Nephron progenitor cell (in vitro differentiated cells): ENCODE results near the gene UNC13C.
A peak's percentile ranks its signal among the peaks of the same experiment; 100 is the strongest.

Source experiments
- DNase-seq: peaks from one replicate; pipeline ENCODE4 v3.0.0; 2021
- H3K27ac Mint-ChIP-seq: 2 replicates; pipeline ENCODE4 v1.8.0; 2021; ENCODE audit warnings: mild to moderate bottlenecking, moderate library complexity, mixed read lengths
- H3K27me3 Mint-ChIP-seq: 2 replicates; pipeline ENCODE4 v1.8.0; 2021; ENCODE audit warnings: mild to moderate bottlenecking, low read depth, mixed read lengths; ENCODE audit not compliant: poor library complexity
- H3K36me3 Mint-ChIP-seq: 2 replicates; pipeline ENCODE4 v1.8.0; 2021; ENCODE audit warnings: low read depth, mixed read lengths
- H3K4me1 Mint-ChIP-seq: 2 replicates; pipeline ENCODE4 v1.8.0; 2021; ENCODE audit warnings: mixed read lengths
- H3K4me3 Mint-ChIP-seq: 2 replicates; pipeline ENCODE4 v1.8.0; 2021; ENCODE audit warnings: mild to moderate bottlenecking, moderate library complexity, mixed read lengths
- H3K9me3 Mint-ChIP-seq: 2 replicates; pipeline ENCODE4 v1.8.0; 2021; ENCODE audit warnings: mild to moderate bottlenecking, moderate library complexity, mixed read lengths
- CTCF ChIP-seq: fragments of 200-600 bp; sonication (generic); IDR thresholded peaks from 2 replicates; pipeline ENCODE4 v1.5.0; 2021; ENCODE audit warnings: antibody characterized with exemption

UNC13C gene

DNA sequence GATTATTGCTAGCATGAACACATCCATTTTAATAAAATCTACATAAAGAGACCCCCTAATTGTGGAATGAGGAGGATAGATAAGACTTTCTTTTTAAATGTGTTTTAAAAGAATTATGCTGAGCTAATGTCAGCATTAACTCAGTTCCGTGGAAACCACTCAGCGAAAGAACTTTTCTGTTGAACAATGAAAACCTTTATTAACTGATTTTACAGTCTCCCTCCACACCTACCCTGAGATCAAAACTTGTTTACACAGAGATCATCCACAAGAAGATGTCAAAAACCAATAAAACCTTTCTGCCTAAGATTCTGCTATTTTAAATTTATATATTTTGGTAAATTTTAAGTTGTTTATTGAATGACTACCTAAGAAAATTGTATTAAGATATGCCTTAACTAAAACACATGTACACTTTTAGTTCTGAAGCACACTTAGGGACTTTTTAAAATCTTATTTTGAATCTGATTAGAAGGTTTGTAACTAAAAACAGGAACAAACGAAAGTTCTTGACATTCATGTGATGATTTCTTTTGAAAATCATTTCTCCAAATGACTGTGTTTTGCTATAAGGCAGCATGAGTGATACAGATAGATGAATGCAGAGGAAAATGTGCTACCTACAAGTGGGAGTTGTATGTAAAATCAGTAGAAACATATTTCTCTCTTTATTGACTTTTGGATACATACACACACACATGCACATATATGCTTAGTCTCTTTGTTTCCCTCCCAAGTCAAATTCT is 369.0 kb downstream of the UNC13C start:
- Mint-ChIP-seq H3K4me3 (no peak overlapping the region), H3K4me1 (no peaks in the 10 kb centered on the region), H3K27ac (no peak overlapping the region), H3K27me3 (no peaks in the 10 kb centered on the region), H3K36me3 (no peaks in the 10 kb centered on the region), H3K9me3 (peaks cover 5% of the 10 kb centered on the region)
- DNase-seq = no peak
- no peak for TF ChIP-seq CTCF

DNA sequence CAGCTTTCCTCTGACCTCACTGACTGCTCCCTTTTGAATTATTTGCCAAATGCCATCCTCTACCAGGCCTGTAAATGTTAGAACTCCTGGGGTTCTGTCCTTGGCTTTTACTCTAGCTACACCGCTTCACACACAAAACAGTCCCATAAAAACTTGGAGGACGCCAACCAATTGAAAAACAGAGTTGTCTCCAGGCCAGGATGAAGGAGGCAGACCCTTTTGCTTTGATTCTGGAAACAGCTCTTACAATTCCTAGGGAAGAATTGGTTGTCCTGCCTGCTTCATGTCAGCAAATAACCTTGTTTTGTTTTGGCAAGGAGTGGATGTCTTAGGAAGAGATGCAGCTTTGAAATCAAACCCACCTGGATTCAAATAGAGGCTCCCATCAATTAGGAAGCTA is 375.5 kb downstream of the UNC13C start:
- peak overlapping the region; percentile 38 for H3K27ac Mint-ChIP-seq
- no peaks in the 10 kb centered on the region for H3K36me3 Mint-ChIP-seq
- no peaks in the 10 kb centered on the region for H3K4me1 Mint-ChIP-seq
- no peaks in the 10 kb centered on the region for H3K27me3 Mint-ChIP-seq
- TF ChIP-seq CTCF = no peak
- no peak overlapping the region for H3K4me3 Mint-ChIP-seq
- H3K9me3 Mint-ChIP-seq = peaks cover 6% of the 10 kb centered on the region
- DNase-seq = no peak

GRCh38 chr15:54354341-54354740 is 376.1 kb downstream of the UNC13C start:
- TF ChIP-seq CTCF = no peak
- Mint-ChIP-seq H3K36me3 (no peaks in the 10 kb centered on the region), H3K4me1 (no peaks in the 10 kb centered on the region), H3K4me3 (no peak overlapping the region), H3K27me3 (no peaks in the 10 kb centered on the region), H3K9me3 (peaks cover 12% of the 10 kb centered on the region), H3K27ac (no peak overlapping the region)
- no peak for DNase-seq

GRCh38 chr15:54364961-54365360 is 386.7 kb downstream of the UNC13C start:
- Mint-ChIP-seq H3K4me3 (no peak overlapping the region), H3K27me3 (no peaks in the 10 kb centered on the region), H3K4me1 (no peaks in the 10 kb centered on the region), H3K27ac (no peak overlapping the region), H3K36me3 (no peaks in the 10 kb centered on the region), H3K9me3 (peaks cover 21% of the 10 kb centered on the region)
- TF ChIP-seq CTCF = no peak
- DNase-seq = no peak

GRCh38 chr15:54373332-54373731 is 395.1 kb downstream of the UNC13C start:
- Mint-ChIP-seq H3K36me3 (no peaks in the 10 kb centered on the region), H3K27me3 (no peaks in the 10 kb centered on the region), H3K27ac (no peak overlapping the region), H3K4me1 (no peaks in the 10 kb centered on the region), H3K4me3 (no peak overlapping the region), H3K9me3 (no peaks in the 10 kb centered on the region)
- no peak for DNase-seq
- TF ChIP-seq CTCF = no peak
